RWPE1 (cell line): ENCODE data around the gene PLEKHA4.
"Not testable (repeated sequence)": the region's sequence is repeated elsewhere in the genome, so short reads cannot be mapped to it uniquely, and the experiment has no call there.

Experiments used
- CTCF ChIA-PET: fragments of 350-600 bp; sonication (Branson Sonifier 250); formaldehyde crosslinking; extraction: SDS; loops from one replicate; lab custom pipeline; 2021; lab: Yijun Ruan, JAX
- POLR2A ChIA-PET: fragments of 400-600 bp; formaldehyde crosslinking; extraction: SDS; loops from one replicate; lab custom pipeline; 2020; ENCODE audit warnings: antibody characterized with exemption; ENCODE audit not compliant: low non-redundant PET; lab: Yijun Ruan, JAX
- DNase-seq: peaks from one replicate; pipeline ENCODE4 v3.0.0; 2012; ENCODE audit warnings: low spot score
- H3K27ac ChIP-seq: fragments of 450-650 bp; 2 replicates; pipeline ENCODE4 v1.5.1; 2017
- TF ChIP-seq, protein P1 (sequence below): fragments of 450-650 bp; conservative IDR thresholded peaks from 2 replicates; pipeline ENCODE4 v1.5.1; 2017; ENCODE audit warnings: low read depth, mild to moderate bottlenecking

The PLEKHA4 gene

DNA sequence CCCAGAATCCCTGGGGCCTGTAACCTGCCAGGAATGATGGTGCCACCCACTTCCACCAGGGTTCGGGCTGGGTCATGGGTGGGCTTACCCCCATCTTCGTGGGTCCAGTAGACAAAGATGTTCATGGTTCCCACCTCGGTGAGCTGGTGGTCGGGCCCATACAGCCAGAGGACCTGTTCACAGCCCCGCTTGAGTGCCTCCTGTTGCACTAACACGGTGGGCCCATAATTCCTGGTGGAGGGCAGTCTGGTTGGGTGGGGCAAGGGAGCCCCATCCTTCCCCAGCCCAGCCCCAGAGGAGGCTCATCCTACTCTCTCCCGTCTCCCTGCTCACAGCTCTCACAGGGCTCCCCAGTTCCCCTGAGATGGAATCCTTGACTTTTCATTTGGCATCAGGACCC is 71.3 kb downstream of the PLEKHA4 start:
- TF ChIP-seq, protein P1, sequence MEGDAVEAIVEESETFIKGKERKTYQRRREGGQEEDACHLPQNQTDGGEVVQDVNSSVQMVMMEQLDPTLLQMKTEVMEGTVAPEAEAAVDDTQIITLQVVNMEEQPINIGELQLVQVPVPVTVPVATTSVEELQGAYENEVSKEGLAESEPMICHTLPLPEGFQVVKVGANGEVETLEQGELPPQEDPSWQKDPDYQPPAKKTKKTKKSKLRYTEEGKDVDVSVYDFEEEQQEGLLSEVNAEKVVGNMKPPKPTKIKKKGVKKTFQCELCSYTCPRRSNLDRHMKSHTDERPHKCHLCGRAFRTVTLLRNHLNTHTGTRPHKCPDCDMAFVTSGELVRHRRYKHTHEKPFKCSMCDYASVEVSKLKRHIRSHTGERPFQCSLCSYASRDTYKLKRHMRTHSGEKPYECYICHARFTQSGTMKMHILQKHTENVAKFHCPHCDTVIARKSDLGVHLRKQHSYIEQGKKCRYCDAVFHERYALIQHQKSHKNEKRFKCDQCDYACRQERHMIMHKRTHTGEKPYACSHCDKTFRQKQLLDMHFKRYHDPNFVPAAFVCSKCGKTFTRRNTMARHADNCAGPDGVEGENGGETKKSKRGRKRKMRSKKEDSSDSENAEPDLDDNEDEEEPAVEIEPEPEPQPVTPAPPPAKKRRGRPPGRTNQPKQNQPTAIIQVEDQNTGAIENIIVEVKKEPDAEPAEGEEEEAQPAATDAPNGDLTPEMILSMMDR: no peak
- ChIA-PET POLR2A (no interaction called here), CTCF (interaction anchor here (0.6 to 1.1 kb wide), 3 partner anchors 9 to 206 kb away, joined by 3 to 5 read pairs (median 3); no protein-coding TSS in a partner anchor)
- peak overlapping the region; percentile 86 for H3K27ac ChIP-seq
- DNase-seq: no peak

DNA sequence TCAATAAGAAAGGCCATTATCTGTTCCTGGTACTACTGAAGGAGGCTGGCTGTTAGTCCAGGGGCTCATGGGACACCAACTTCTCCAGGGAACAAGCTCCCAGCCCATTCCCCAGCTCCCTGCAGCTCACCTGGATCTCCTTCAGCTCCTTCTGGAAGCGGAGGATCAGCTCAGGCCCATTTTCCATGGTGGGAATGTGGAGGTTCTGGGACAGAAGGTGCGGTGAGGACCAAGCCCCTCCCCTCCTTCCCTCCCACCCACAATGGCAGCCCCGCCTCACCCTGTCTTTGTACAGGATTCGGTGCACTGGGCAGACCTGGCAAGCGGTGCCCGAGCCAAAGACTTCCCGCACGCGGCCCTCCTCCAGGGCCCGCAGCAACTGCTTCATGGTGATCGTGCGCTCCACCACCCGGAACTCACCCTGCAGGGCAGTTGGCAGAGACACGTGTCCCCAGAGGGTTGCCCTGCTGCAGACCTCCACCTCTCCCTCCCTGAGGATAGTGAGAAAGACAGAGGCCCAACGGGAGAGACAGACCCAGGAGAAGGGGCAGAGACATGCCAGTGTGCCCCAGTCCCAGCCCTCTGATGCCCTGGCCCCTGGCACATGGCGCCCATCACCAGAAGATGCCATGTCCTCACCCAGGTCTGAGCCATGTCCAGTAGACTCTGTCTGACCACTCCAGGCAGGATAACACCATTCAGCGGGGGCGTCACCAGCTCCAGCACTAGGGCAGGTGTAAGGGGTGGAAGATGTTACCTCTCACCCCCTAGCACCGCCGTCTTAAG is 71.9 kb downstream of the PLEKHA4 start:
- TF ChIP-seq, protein P1: no peak

DNA sequence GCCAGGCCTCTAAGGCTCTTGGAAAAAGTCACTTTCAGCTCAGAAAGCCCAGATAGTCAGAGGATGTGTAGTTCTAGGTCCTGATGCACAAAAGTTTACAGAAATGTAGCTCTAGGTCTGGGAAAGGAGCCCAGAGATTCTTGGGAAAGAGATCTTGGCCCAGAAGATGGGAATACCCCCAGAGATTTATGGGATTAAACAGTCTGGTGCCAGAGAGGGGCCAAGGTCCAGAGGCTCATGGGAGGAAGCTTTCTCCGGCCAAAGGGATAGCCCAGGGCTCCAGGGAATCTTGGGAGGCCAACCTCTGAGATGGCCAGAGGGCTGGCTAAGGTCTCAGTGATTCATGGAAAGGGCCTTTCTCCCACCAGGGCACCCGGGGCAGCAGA is 72.7 kb downstream of the PLEKHA4 start:
- ChIA-PET POLR2A (interaction anchor here (0.5 kb wide), 1 partner anchor 105 kb away, joined by 3 read pairs; no protein-coding TSS in a partner anchor), CTCF (interaction anchor here (0.5 to 2.7 kb wide), 18 partner anchors 11 to 270 kb away, joined by 3 to 21 read pairs (median 4); partner anchors contain the start of genes BCAT2, CA11 and HSD17B14)
- TF ChIP-seq, protein P1: no peak
- DNase-seq: no peak
- H3K27ac ChIP-seq: peak overlapping the region; percentile 86

More for the DNA sequence above, 71.9 kb downstream of the PLEKHA4 start:
- CTCF ChIA-PET: interaction anchor here (0.6 to 2.7 kb wide), 5 partner anchors 10 to 207 kb away, joined by 3 to 21 read pairs (median 4); no protein-coding TSS in a partner anchor
- H3K27ac ChIP-seq: peak overlapping the region; percentile 86
- POLR2A ChIA-PET: interaction anchor here (0.6 kb wide), 1 partner anchor 74 kb away, joined by 4 read pairs; no protein-coding TSS in a partner anchor
- no peak for DNase-seq

DNA sequence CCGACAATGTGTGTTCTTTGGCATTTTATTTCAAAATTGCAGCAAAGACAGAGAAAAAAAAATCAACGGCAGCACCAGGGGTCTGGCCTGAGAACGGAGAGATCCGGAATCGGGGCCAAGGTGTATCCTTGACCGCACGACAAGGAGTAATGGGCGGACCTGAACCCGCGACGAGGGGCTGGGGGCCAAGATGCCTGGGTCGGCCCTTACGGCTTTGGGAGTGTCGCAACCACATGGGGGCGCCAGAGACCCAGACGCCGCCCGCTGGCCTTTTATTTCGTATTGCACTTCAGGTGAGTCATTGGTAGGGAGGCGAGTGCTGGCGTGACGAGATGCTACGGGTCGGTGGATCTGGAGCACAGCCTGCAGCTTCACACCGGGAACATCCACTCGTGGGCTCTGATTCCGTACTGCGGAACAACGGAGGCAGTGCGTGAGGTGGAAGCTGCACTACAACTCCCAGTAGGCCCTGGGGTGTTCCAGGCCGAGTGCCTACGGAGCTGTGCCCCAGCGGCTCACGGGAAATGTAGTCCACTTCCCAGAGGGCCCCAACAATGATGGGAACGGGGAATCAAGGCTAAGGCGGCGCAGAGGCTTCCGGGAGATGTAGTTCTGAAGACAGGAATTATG is 73.2 kb downstream of the PLEKHA4 start:
- ChIA-PET CTCF (interaction anchor here (0.5 to 2.7 kb wide), 21 partner anchors 11 to 271 kb away, joined by 3 to 21 read pairs (median 4); partner anchors contain the start of genes BCAT2, CA11 and HSD17B14), POLR2A (interaction anchor here (0.5 kb wide), 1 partner anchor 106 kb away, joined by 3 read pairs; no protein-coding TSS in a partner anchor)
- H3K27ac ChIP-seq: peak overlapping the region; percentile 86
- TF ChIP-seq, protein P1: peak; percentile 94
- DNase-seq: peak; percentile 94

DNA sequence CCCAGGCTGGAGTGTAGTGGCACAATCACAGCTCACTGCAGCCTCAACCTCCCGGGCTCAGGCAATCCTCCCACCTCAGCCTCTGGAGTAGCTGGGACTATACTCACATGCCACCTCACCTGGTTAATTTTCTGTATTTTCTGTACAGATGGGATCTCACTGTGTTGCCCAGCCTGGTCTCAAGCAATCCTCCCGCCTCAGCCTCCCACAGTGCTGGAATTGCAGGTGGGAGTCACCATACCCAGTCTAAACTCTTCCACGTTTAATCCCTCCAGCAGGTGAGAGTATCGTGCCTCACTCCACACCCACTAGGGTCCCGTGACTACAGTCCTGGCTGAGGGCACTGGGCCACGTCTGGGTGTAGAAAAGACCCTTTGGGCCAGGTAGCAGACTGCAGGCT is 74.1 kb downstream of the PLEKHA4 start:
- peak overlapping the region; percentile 86 for H3K27ac ChIP-seq
- TF ChIP-seq, protein P1: no peak
- POLR2A ChIA-PET: no interaction called here
- no peak for DNase-seq
- CTCF ChIA-PET: interaction anchor here (0.7 to 2.7 kb wide), 5 partner anchors 9 to 200 kb away, joined by 3 to 21 read pairs (median 4); no protein-coding TSS in a partner anchor

DNA sequence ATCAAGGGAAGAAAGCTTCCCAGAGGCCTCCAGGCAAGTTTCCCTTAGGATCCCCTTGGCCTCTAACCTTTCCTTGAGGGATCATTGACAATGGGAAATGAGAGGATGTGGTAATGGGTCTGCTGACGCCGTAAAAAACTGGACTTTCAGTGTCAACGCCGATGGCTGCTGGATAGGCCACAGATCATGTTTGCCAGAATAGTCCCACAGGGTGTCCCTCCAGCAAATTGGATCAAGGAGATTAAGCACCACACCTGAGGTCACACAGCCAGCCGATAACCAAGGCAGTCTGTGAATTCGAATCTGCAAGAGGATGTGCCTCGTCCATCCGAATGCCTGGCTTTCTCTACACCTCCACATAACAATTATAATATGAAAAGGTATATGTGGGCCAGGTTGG is 75.1 kb downstream of the PLEKHA4 start:
- ChIA-PET POLR2A (interaction anchor here (0.6 kb wide), 1 partner anchor 50 kb away, joined by 3 read pairs; no protein-coding TSS in a partner anchor), CTCF (no interaction called here)
- TF ChIP-seq, protein P1: no peak
- H3K27ac ChIP-seq: no peak overlapping the region
- no peak for DNase-seq

DNA sequence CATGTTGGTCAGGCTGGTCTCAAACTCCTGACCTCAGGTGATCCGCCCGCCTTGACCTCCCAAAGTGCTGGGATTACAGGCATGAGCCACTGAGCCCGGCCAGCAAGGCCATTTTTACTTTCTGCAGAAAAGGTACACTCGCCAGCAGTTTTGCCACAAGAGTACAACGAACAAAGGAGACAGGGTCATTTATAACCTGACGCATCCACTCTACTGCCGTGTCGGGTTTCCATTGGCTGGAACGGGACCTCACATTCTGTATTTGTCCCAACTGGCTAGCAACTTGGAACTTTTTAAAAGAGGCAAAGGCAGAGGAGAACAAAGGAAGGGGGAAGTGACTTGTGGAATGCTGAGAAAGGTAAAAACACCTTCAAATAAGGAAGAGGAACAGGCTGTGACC is 81.1 kb downstream of the PLEKHA4 start:
- CTCF ChIA-PET: interaction anchor here (0.6 to 3.7 kb wide), 14 partner anchors 13 to 1791 kb away, joined by 3 to 58 read pairs (median 6); partner anchors contain the start of genes CA11 and HSD17B14
- H3K27ac ChIP-seq, POLR2A ChIA-PET, DNase-seq: not testable (repeated sequence)
